Right lung (tissue), 5 donors: ENCODE results near the gene SOX30. TPM values are rescaled to one million over a fixed set of nuclear protein-coding genes. Genes with fewer than 3 reads are reported as not detected.

ENCODE experiments used
- DNase-seq, 2 donors: peaks; one replicate each; pipeline ENCODE4 v3.0.0-alpha.2; 2013
- polyA plus RNA-seq, 5 donors: library from polyadenylated mRNA; unstranded; fragments of 120-200 nt; gene quantifications; one replicate each; pipeline versions ENCODE4 v1.2.1 to v1.2.3, GENCODE V29; 2013; ENCODE audit warnings: inconsistent platforms in 1 of 5, low replicate concordance in 1 of 5; ENCODE audit not compliant: insufficient read length in 5 of 5, insufficient read depth in 1 of 5

SOX30 gene
- polyA plus RNA-seq, 5 donors, result 0.14 to 0.46 (median 0.23) TPM

GRCh38 chr5:157576678-157577077, 75.6 kb downstream of the SOX30 start:
- DNase-seq, result no peak

Other genes with a start within 250 kb of the SOX30 start
- gene NIPAL4, start 192.2 kb downstream of the SOX30 start, polyA plus RNA-seq, result under 1 TPM in 4 of 5 donors, not detected in 1; 0.04 to 0.24 (median 0.12) TPM
- 10 to 100 TPM; 14.2 to 22.2 (median 16.0) TPM for gene ADAM19, start 76.7 kb downstream of the SOX30 start, polyA plus RNA-seq
- not detected for gene C5orf52, start 19.1 kb upstream of the SOX30 start, polyA plus RNA-seq
- gene THG1L, start 79.0 kb upstream of the SOX30 start, polyA plus RNA-seq, result 10 to 100 TPM; 27.4 to 32.5 (median 28.8) TPM
- gene LSM11, start 91.3 kb upstream of the SOX30 start, polyA plus RNA-seq, result 1 to 10 TPM; 5.7 to 7.7 (median 7.5) TPM
- gene CLINT1, start 206.7 kb upstream of the SOX30 start, polyA plus RNA-seq, result 100 to 1,000 TPM in 4 of 5 donors, 10 to 100 TPM in 1; 84.7 to 118 (median 113) TPM